HepG2 (cell line): Measurements from ENCODE around the gene ERF. TPM values are rescaled to one million over a fixed set of nuclear protein-coding genes. Genes with fewer than 3 reads are reported as not detected.

Source experiments
- AGO2 ChIP-seq: fragments of 200-400 bp; formaldehyde crosslinking; optimal IDR thresholded peaks from 2 replicates; pipeline ENCODE3; 2017; ENCODE audit warnings: mild to moderate bottlenecking, low read depth, low read length, moderate library complexity
- AKAP8 ChIP-seq: sonication (generic); formaldehyde crosslinking; IDR thresholded peaks from 2 replicates; pipeline ENCODE4 v1.5.1; 2020; ENCODE audit warnings: mild to moderate bottlenecking, missing genetic modification reagents
- ARNTL ChIP-seq: sonication (generic); formaldehyde crosslinking; IDR thresholded peaks from 2 replicates; pipeline ENCODE4 v1.4.0; 2020; ENCODE audit warnings: mild to moderate bottlenecking, missing genetic modification reagents
- BRF2 ChIP-seq: sonication (generic); formaldehyde crosslinking; IDR thresholded peaks from 2 replicates; pipeline ENCODE4 v1.8.1; 2022; ENCODE audit warnings: mild to moderate bottlenecking, missing genetic modification reagents
- ERF ChIP-seq: IDR thresholded peaks from 2 replicates; pipeline ENCODE4 v1.6.1; 2018; ENCODE audit warnings: missing biosample characterization, missing genetic modification reagents
- GMEB1 ChIP-seq: sonication (generic); formaldehyde crosslinking; IDR thresholded peaks from 2 replicates; pipeline ENCODE4 v1.5.1; 2020; ENCODE audit warnings: missing genetic modification reagents, mild to moderate bottlenecking, borderline replicate concordance
- HDAC6 ChIP-seq: fragments of 200-600 bp; sonication (generic); IDR thresholded peaks from 2 replicates; pipeline ENCODE4 v1.7.0; 2017; ENCODE audit warnings: mild to moderate bottlenecking, antibody characterized with exemption, low read length, low read depth
- HNF4G ChIP-seq, 2 experiments: sonication (generic) in 1 of 2; formaldehyde crosslinking in 1 of 2; IDR thresholded peaks; 2 replicates each; pipeline versions ENCODE4 v1.4.0 to v1.6.1; 2011 to 2020; ENCODE audit warnings: borderline replicate concordance in 2 of 2, low read depth in 2 of 2, mild to moderate bottlenecking in 2 of 2, low read length in 1 of 2, missing genetic modification reagents in 1 of 2, moderate library complexity in 1 of 2
- IRX3 ChIP-seq: sonication (generic); formaldehyde crosslinking; IDR thresholded peaks from 2 replicates; pipeline ENCODE4 v1.8.1; 2023; ENCODE audit warnings: mild to moderate bottlenecking, low read depth, missing genetic modification reagents, borderline replicate concordance
- KLF16 ChIP-seq, 2 experiments: sonication (generic) in 1 of 2; formaldehyde crosslinking in 1 of 2; IDR thresholded peaks; 2 replicates each; pipeline versions ENCODE4 v1.6.1 to v1.8.0; 2016 to 2023; ENCODE audit warnings: missing genetic modification reagents in 2 of 2, missing compliant biosample characterization in 1 of 2
- MED1 ChIP-seq: sonication (generic); formaldehyde crosslinking; IDR thresholded peaks from 2 replicates; pipeline ENCODE4 v1.4.0; 2020; ENCODE audit warnings: missing genetic modification reagents
- MXI1 ChIP-seq: IDR thresholded peaks from 3 replicates; pipeline ENCODE4 v1.6.1; 2012; ENCODE audit warnings: low read depth, low read length, inconsistent platforms, borderline replicate concordance
- PHF20 ChIP-seq: sonication (generic); formaldehyde crosslinking; IDR thresholded peaks from 2 replicates; pipeline ENCODE4 v1.5.0; 2020; ENCODE audit warnings: mild to moderate bottlenecking, missing genetic modification reagents
- U2AF1 ChIP-seq: fragments of 200-400 bp; formaldehyde crosslinking; optimal IDR thresholded peaks from 2 replicates; pipeline ENCODE3; 2017; ENCODE audit warnings: mild to moderate bottlenecking, low read depth, low read length
- ZFYVE20 ChIP-seq: sonication (generic); formaldehyde crosslinking; IDR thresholded peaks from 2 replicates; pipeline ENCODE4 v1.8.0; 2023; ENCODE audit warnings: low read depth, mild to moderate bottlenecking, moderate library complexity, missing genetic modification reagents, borderline replicate concordance
- ZNF17 ChIP-seq: sonication (generic); formaldehyde crosslinking; IDR thresholded peaks from 2 replicates; pipeline ENCODE4 v1.5.0; 2020; ENCODE audit warnings: mild to moderate bottlenecking, missing genetic modification reagents
- ZNF180 ChIP-seq: sonication (generic); formaldehyde crosslinking; IDR thresholded peaks from 2 replicates; pipeline ENCODE4 v1.4.0; 2020; ENCODE audit warnings: low read depth, missing genetic modification reagents, borderline replicate concordance
- ZNF225 ChIP-seq: sonication (generic); formaldehyde crosslinking; IDR thresholded peaks from 2 replicates; pipeline ENCODE4 v1.4.0; 2020; ENCODE audit warnings: mild to moderate bottlenecking, missing genetic modification reagents
- ZNF772 ChIP-seq: sonication (generic); formaldehyde crosslinking; IDR thresholded peaks from 2 replicates; pipeline ENCODE4 v1.5.0; 2020; ENCODE audit warnings: mild to moderate bottlenecking, missing genetic modification reagents
- ZNF775 ChIP-seq: sonication (generic); formaldehyde crosslinking; IDR thresholded peaks from 2 replicates; pipeline ENCODE4 v1.4.0; 2020; ENCODE audit warnings: missing genetic modification reagents, mild to moderate bottlenecking, moderate library complexity, borderline replicate concordance
- ZNF780A ChIP-seq: sonication (generic); formaldehyde crosslinking; IDR thresholded peaks from 2 replicates; pipeline ENCODE4 v1.8.0; 2022; ENCODE audit warnings: mild to moderate bottlenecking, missing genetic modification reagents, moderate library complexity
- ZNF879 ChIP-seq: sonication (generic); formaldehyde crosslinking; IDR thresholded peaks from 2 replicates; pipeline ENCODE4 v1.8.1; 2023; ENCODE audit warnings: missing genetic modification reagents
- polyA plus RNA-seq, 8 experiments: library from polyadenylated mRNA; depleted of rRNA in 3 of 8; stranded (reverse) in 7 of 8; unstranded in 1 of 8; fragments of >200 nt; fragmentation: Illumina TruSeq in 4 of 8; extraction: Trizol in 4 of 8; gene quantifications; 2 replicates each; pipeline versions ENCODE4 v1.2.1 to v1.2.3, GENCODE V29; 2011 to 2016; ENCODE audit warnings: low read depth in 4 of 8, missing spikeins in 1 of 8, mixed read lengths in 1 of 8; ENCODE audit not compliant: insufficient read depth in 1 of 8
- total RNA-seq, 5 experiments: library from RNA; depleted of rRNA; stranded (reverse); fragments of >200 nt; fragmentation: Illumina TruSeq; extraction: Trizol; gene quantifications; 2 replicates each; pipeline ENCODE4 v1.2.3, GENCODE V29; 2016; ENCODE audit warnings: low read depth in 1 of 5
- TF ChIP-seq, protein P1 (sequence below): IDR thresholded peaks from 2 replicates; pipeline ENCODE4 v1.6.1; 2016; ENCODE audit warnings: low read depth, control low read depth
- TF ChIP-seq, protein P2 (sequence below): sonication (generic); formaldehyde crosslinking; IDR thresholded peaks from 2 replicates; pipeline ENCODE4 v1.4.0; 2020; ENCODE audit warnings: mild to moderate bottlenecking, missing genetic modification reagents

Gene ERF
- total and polyA plus RNA-seq, 2 of the 13 experiments (the other 11 are each of a cell fraction or from before 2014, with no cell fraction given): 67.1 to 69.9 TPM

GRCh38 chr19:42254850-42255765 is at the start of gene ERF (continued):
- TF ChIP-seq, protein P1, sequence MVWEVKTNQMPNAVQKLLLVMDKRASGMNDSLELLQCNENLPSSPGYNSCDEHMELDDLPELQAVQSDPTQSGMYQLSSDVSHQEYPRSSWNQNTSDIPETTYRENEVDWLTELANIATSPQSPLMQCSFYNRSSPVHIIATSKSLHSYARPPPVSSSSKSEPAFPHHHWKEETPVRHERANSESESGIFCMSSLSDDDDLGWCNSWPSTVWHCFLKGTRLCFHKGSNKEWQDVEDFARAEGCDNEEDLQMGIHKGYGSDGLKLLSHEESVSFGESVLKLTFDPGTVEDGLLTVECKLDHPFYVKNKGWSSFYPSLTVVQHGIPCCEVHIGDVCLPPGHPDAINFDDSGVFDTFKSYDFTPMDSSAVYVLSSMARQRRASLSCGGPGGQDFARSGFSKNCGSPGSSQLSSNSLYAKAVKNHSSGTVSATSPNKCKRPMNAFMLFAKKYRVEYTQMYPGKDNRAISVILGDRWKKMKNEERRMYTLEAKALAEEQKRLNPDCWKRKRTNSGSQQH (CRISPR knock-in tag): no peak
- TF ChIP-seq IRX3 (CRISPR knock-in tag) (0 out of 2 replicates have a peak, but pooled peaks have one; percentile 48), HDAC6 (no peak), AGO2 (peak; percentile 85), PHF20 (no peak), ZNF225 (no peak), ZNF879 (no peak), MXI1 (peak; percentile 94; the same call in 2 of the 3 replicates), ZNF772 (CRISPR knock-in tag) (0 out of 2 replicates have a peak, but pooled peaks have one; percentile 0), KLF16 (CRISPR knock-in tag; IDR thresholded peaks at IDR 0.05) (peak in 1 of 2 experiments; percentile 58; a peak in 2 of 4 replicates), ZNF17 (CRISPR knock-in tag) (no peak), BRF2 (CRISPR knock-in tag) (peak; percentile 29; the same call in 1 of the 2 replicates), MED1 (CRISPR knock-in tag) (peak; percentile 12; the same call in 1 of the 2 replicates), AKAP8 (CRISPR knock-in tag) (0 out of 2 replicates have a peak, but pooled peaks have one; percentile 11), U2AF1 (no peak), ARNTL (CRISPR knock-in tag) (no peak; the same call in 1 of the 2 replicates), ZNF780A (no peak), ZNF775 (no peak), HNF4G (IDR thresholded peaks at IDR 0.05; ENCODE audit: borderline replicate concordance, low read depth, low read length) (0 out of 2 replicates have a peak, but pooled peaks have one; percentile 3), HNF4G (CRISPR knock-in tag; IDR thresholded peaks at IDR 0.05; ENCODE audit: borderline replicate concordance, low read depth) (no peak), ERF (CRISPR knock-in tag) (0 out of 2 replicates have a peak, but pooled peaks have one; percentile 19), GMEB1 (CRISPR knock-in tag) (peak; percentile 45; the same call in 1 of the 2 replicates), ZFYVE20 (CRISPR knock-in tag) (no peak), ZNF180 (0 out of 2 replicates have a peak, but pooled peaks have one; percentile 23)
- TF ChIP-seq, protein P2, sequence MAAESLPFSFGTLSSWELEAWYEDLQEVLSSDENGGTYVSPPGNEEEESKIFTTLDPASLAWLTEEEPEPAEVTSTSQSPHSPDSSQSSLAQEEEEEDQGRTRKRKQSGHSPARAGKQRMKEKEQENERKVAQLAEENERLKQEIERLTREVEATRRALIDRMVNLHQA: no peak
